BLaER1 treated with 17β-estradiol and CSF1 and Interleukin-3, amounts not matched to agents 10 nM and 100 nM (cell line): ENCODE measurements around the gene GOLGA6L2.

Experiments used
- H3K27ac ChIP-seq, 11 experiments: shearing (Covaris generic); formaldehyde crosslinking; 2 replicates each; pipeline ENCODE4 v1.8.1; 2022
- H3K27me3 ChIP-seq, 11 experiments: shearing (Covaris generic); formaldehyde crosslinking; 2 replicates each; pipeline ENCODE4 v1.8.1; 2022
- H3K36me3 ChIP-seq, 11 experiments: shearing (Covaris generic); formaldehyde crosslinking; 2 replicates each; pipeline ENCODE4 v1.8.1; 2022
- H3K4me1 ChIP-seq, 10 experiments: shearing (Covaris generic); formaldehyde crosslinking; 2 replicates each; pipeline ENCODE4 v1.8.1; 2022
- H3K4me2 ChIP-seq, 11 experiments: shearing (Covaris generic); formaldehyde crosslinking; 2 replicates each; pipeline ENCODE4 v1.8.1; 2022
- H3K4me3 ChIP-seq, 10 experiments: shearing (Covaris generic); formaldehyde crosslinking; 2 replicates each; pipeline ENCODE4 v1.8.1; 2022
- H3K9ac ChIP-seq, 11 experiments: shearing (Covaris generic); formaldehyde crosslinking; 2 replicates each; pipeline ENCODE4 v1.8.1; 2022
- H3K9me3 ChIP-seq, 11 experiments: shearing (Covaris generic); formaldehyde crosslinking; replicated peaks in 1 of 11; 2 replicates each; pipeline ENCODE4 v1.8.1; 2022
- H4K20me1 ChIP-seq, 11 experiments: shearing (Covaris generic); formaldehyde crosslinking; 2 replicates each; pipeline ENCODE4 v1.8.1; 2022
- Cebpa-rat ChIP-seq, 11 experiments: shearing (Covaris generic); IDR thresholded peaks; 2 replicates each; pipeline ENCODE4 v1.8.1; 2022

Gene GOLGA6L2

DNA sequence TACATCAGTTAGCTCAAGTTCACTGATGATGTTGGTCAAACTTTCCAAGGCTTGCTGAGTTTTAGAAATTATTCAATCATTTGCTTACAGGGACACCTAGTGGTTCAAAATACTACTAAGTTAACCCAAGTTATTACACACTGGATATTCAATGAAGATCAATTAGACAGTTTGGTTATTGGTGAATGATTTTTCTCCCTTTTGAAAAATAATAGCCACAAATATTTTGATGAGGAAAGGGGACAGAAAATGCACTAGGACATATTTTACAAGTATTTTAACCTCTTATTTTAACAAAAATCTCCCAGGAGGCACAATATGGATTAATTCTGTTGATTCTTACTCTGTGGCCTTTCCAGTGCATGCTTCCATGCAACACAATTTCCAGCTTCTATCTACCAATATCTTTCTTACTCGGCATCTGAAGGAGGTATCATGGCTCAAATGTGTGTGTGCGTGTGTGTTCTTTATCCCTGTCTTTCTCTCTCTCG is 20.1 kb upstream of the GOLGA6L2 start:
- TF ChIP-seq Cebpa-rat (IDR thresholded peaks at IDR 0.05): no peak
- H3K36me3 ChIP-seq: no peaks in the 10 kb centered on the region
- no peaks in the 10 kb centered on the region for H3K27me3 ChIP-seq
- H4K20me1 ChIP-seq: no peaks in the 10 kb centered on the region
- no peak overlapping the region for H3K9ac ChIP-seq
- peak overlapping the region in 2 of 11 experiments; percentile 25 to 28; a peak in 4 of 22 replicates for H3K4me2 ChIP-seq
- H3K4me1 ChIP-seq: peaks cover 0 to 10% (median 0%) of the 10 kb centered on the region in 10 experiments; a peak in 9 of 20 replicates
- H3K9me3 ChIP-seq: no peaks in the 10 kb centered on the region
- H3K27ac ChIP-seq: no peak overlapping the region
- no peak overlapping the region for H3K4me3 ChIP-seq

- Histone ChIP-seq H3K4me2 (no peak overlapping the region), H3K27me3 (no peaks in the 10 kb centered on the region), H3K4me3 (no peak overlapping the region), H3K9ac (no peak overlapping the region), H3K4me1 (no peaks in the 10 kb centered on the region), H3K27ac (no peak overlapping the region), H3K9me3 (no peaks in the 10 kb centered on the region), H4K20me1 (no peaks in the 10 kb centered on the region), H3K36me3 (no peaks in the 10 kb centered on the region)
- no peak for TF ChIP-seq Cebpa-rat (IDR thresholded peaks at IDR 0.05)
Measured at GRCh38 chr15:23457890-23458289, 10.8 kb upstream of the GOLGA6L2 start.

- Histone ChIP-seq H3K4me3 (no peak overlapping the region), H4K20me1 (no peaks in the 10 kb centered on the region), H3K4me1 (peaks cover 0 to 9% (median 3%) of the 10 kb centered on the region in 10 experiments; a peak in 11 of 20 replicates), H3K27me3 (peaks cover 0 to 5% (median 2%) of the 10 kb centered on the region in 11 experiments; a peak in 12 of 22 replicates), H3K9ac (no peak overlapping the region), H3K36me3 (no peaks in the 10 kb centered on the region), H3K4me2 (peak overlapping the region in 6 of 11 experiments; percentile 0 to 53 (median 31); a peak in 9 of 22 replicates), H3K27ac (no peak overlapping the region), H3K9me3 (no peaks in the 10 kb centered on the region; a peak in 1 of 22 replicates)
- no peak for TF ChIP-seq Cebpa-rat (IDR thresholded peaks at IDR 0.05)
Measured at GRCh38 chr15:23446215-23447106, 582 bp downstream of the GOLGA6L2 start.

DNA sequence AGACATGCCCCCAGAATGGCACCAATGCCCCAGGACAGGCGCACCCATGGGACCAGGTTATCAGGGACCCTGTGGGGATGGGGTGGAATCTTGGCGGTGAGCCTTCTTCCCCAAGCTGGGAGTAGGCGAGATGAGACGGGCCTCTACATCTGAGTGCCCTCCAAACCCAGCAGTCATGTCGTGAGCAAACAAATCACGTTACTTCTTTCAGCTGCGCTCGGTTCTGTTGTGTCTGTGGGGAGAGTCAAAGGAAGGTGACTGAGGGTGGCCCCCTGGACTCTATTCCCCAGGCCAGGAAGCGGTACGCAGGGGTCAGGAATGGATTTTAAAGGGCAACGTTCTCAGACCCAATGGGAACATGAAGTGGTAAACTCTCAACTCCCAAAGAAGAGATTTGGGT is 2.8 kb downstream of the GOLGA6L2 start:
- no peak overlapping the region for H3K9ac ChIP-seq
- TF ChIP-seq Cebpa-rat (IDR thresholded peaks at IDR 0.05): no peak

GRCh38 chr15:23441204-23441603 is 5.8 kb downstream of the GOLGA6L2 start:
- no peak overlapping the region for H3K4me3 ChIP-seq
- H4K20me1 ChIP-seq: no peaks in the 10 kb centered on the region
- H3K4me1 ChIP-seq: peaks cover 0 to 17% (median 4%) of the 10 kb centered on the region in 10 experiments; a peak in 12 of 20 replicates
- no peak overlapping the region for H3K27ac ChIP-seq
- no peaks in the 10 kb centered on the region for H3K9me3 ChIP-seq
- no peak overlapping the region for H3K9ac ChIP-seq
- H3K36me3 ChIP-seq: no peaks in the 10 kb centered on the region
- H3K27me3 ChIP-seq: peaks cover 9 to 18% (median 14%) of the 10 kb centered on the region in 11 experiments; a peak in 21 of 22 replicates
- H3K4me2 ChIP-seq: no peak overlapping the region
- TF ChIP-seq Cebpa-rat (IDR thresholded peaks at IDR 0.05): no peak

More for the DNA sequence above, 2.8 kb downstream of the GOLGA6L2 start:
- Histone ChIP-seq H3K4me2 (no peak overlapping the region), H3K9me3 (no peaks in the 10 kb centered on the region), H3K4me3 (no peak overlapping the region), H3K36me3 (no peaks in the 10 kb centered on the region), H4K20me1 (no peaks in the 10 kb centered on the region), H3K4me1 (peaks cover 0 to 9% (median 3%) of the 10 kb centered on the region in 10 experiments; a peak in 11 of 20 replicates), H3K27me3 (peaks cover 9 to 18% (median 14%) of the 10 kb centered on the region in 11 experiments; a peak in 21 of 22 replicates), H3K27ac (no peak overlapping the region)

- no peaks in the 10 kb centered on the region for H4K20me1 ChIP-seq
- H3K36me3 ChIP-seq: no peaks in the 10 kb centered on the region
- H3K9ac ChIP-seq: no peak overlapping the region
- TF ChIP-seq Cebpa-rat (IDR thresholded peaks at IDR 0.05): no peak
- no peaks in the 10 kb centered on the region for H3K9me3 ChIP-seq
- no peak overlapping the region for H3K4me3 ChIP-seq
- peaks cover 9 to 18% (median 14%) of the 10 kb centered on the region in 11 experiments; a peak in 21 of 22 replicates for H3K27me3 ChIP-seq
- H3K27ac ChIP-seq: no peak overlapping the region
- H3K4me2 ChIP-seq: no peak overlapping the region
- peaks cover 0 to 15% (median 2%) of the 10 kb centered on the region in 10 experiments; a peak in 7 of 20 replicates for H3K4me1 ChIP-seq
Measured at GRCh38 chr15:23440596-23440995, 6.4 kb downstream of the GOLGA6L2 start.

DNA sequence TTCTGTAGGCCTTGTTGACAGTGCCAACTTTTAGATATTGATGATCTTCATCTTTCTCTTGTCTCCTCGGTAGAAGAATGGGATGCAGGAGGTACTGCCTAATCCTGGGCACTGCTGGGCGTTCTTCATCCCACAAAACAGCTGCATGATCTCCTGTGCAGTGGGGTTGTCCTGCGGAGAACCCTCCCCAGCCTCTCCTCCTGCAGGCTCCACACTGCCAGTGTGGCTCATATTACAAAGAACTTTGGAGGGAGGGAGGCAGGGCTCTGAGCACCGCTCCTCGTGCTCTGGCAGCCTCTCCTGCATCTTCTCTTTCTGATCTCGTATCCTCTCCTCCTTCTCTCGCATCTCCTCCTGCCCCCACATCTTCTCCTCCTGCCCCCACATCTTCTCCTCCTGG is 7.5 kb downstream of the GOLGA6L2 start:
- H3K9me3 ChIP-seq: no peaks in the 10 kb centered on the region
- H3K4me2 ChIP-seq: no peak overlapping the region

GRCh38 chr15:23438816-23439466 is 8.1 kb downstream of the GOLGA6L2 start:
- H3K9ac ChIP-seq: no peak overlapping the region
- no peak for TF ChIP-seq Cebpa-rat (IDR thresholded peaks at IDR 0.05)
- H3K36me3 ChIP-seq: no peaks in the 10 kb centered on the region
- no peak overlapping the region for H3K4me3 ChIP-seq
- peak overlapping the region in 2 of 11 experiments; percentile 9 to 18; a peak in 3 of 22 replicates for H3K4me2 ChIP-seq
- no peak overlapping the region for H3K27ac ChIP-seq
- H3K27me3 ChIP-seq: peaks cover 9 to 18% (median 14%) of the 10 kb centered on the region in 11 experiments; a peak in 21 of 22 replicates
- H3K4me1 ChIP-seq: peaks cover 0 to 15% (median 2%) of the 10 kb centered on the region in 10 experiments; a peak in 7 of 20 replicates
- no peaks in the 10 kb centered on the region for H4K20me1 ChIP-seq
- H3K9me3 ChIP-seq: no peaks in the 10 kb centered on the region

More for the DNA sequence above, 7.5 kb downstream of the GOLGA6L2 start:
- peaks cover 0 to 15% (median 2%) of the 10 kb centered on the region in 10 experiments; a peak in 7 of 20 replicates for H3K4me1 ChIP-seq
- peaks cover 9 to 18% (median 14%) of the 10 kb centered on the region in 11 experiments; a peak in 21 of 22 replicates for H3K27me3 ChIP-seq
- H3K27ac ChIP-seq: no peak overlapping the region
- H4K20me1 ChIP-seq: no peaks in the 10 kb centered on the region
- H3K9ac ChIP-seq: no peak overlapping the region
- no peak overlapping the region for H3K4me3 ChIP-seq
- H3K36me3 ChIP-seq: no peaks in the 10 kb centered on the region
- TF ChIP-seq Cebpa-rat (IDR thresholded peaks at IDR 0.05): no peak

DNA sequence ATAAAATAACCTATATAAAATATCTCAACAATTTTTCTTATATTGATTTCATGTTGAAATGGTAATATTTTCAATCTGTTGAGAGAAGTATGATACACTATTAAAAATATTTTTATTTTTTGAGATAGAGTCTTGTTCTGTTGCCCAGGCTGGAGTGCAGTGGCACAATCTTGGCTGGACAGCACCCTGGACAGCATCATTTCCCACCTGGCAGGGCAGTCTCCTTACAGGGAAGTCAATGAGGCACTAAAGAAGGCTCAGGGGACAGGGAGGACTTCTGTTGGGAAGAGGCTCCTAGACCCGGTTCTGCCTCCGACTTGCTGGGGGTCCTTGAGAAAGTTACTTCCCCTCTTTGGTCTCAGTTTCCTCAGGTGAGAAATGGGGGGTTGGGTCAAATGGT is 9.4 kb downstream of the GOLGA6L2 start:
- H4K20me1 ChIP-seq: no peaks in the 10 kb centered on the region
- peak overlapping the region in 6 of 11 experiments; percentile 9 to 47 (median 28); a peak in 10 of 22 replicates for H3K4me2 ChIP-seq
- H3K27me3 ChIP-seq: peaks cover 9 to 18% (median 14%) of the 10 kb centered on the region in 11 experiments; a peak in 21 of 22 replicates
- no peaks in the 10 kb centered on the region for H3K36me3 ChIP-seq
- no peak overlapping the region for H3K27ac ChIP-seq
- H3K9me3 ChIP-seq: no peaks in the 10 kb centered on the region
- no peak overlapping the region for H3K4me3 ChIP-seq
- no peak overlapping the region for H3K9ac ChIP-seq
- no peak for TF ChIP-seq Cebpa-rat (IDR thresholded peaks at IDR 0.05)
- H3K4me1 ChIP-seq: peaks cover 0 to 15% (median 2%) of the 10 kb centered on the region in 10 experiments; a peak in 7 of 20 replicates
